Liver (tissue), 9 donors: Measurements from ENCODE around the gene LURAP1L. TPM values are rescaled to one million over a fixed set of nuclear protein-coding genes. Genes with fewer than 3 reads are reported as not detected.

Experiments
- DNase-seq: peaks from one replicate; pipeline ENCODE4 v3.0.0-alpha.2; 2017; ENCODE audit warnings: low spot score
- H3K27ac ChIP-seq, 2 donors: one replicate each; pipeline ENCODE4 v1.7.0; 2013; ENCODE audit warnings: inconsistent platforms in 2 of 2, low read length in 2 of 2, control low read depth in 1 of 2, low read depth in 1 of 2, mild to moderate bottlenecking in 1 of 2
- H3K27me3 ChIP-seq, 4 donors: one replicate each; pipeline versions ENCODE4 v1.6.1 to v1.7.0; 2013; ENCODE audit warnings: low read length in 3 of 4, inconsistent platforms in 1 of 4, mild to moderate bottlenecking in 1 of 4, moderate library complexity in 1 of 4; ENCODE audit not compliant: control insufficient read depth in 4 of 4, insufficient read depth in 4 of 4
- H3K36me3 ChIP-seq, 4 donors: one replicate each; pipeline versions ENCODE4 v1.6.1 to v1.7.0; 2013; ENCODE audit warnings: low read length in 3 of 4, mild to moderate bottlenecking in 3 of 4, low read depth in 1 of 4, moderate library complexity in 1 of 4; ENCODE audit not compliant: control insufficient read depth in 4 of 4, insufficient read depth in 3 of 4
- H3K4me1 ChIP-seq, 4 donors: one replicate each; pipeline versions ENCODE4 v1.6.1 to v1.7.0; 2013; ENCODE audit warnings: low read length in 3 of 4, mild to moderate bottlenecking in 3 of 4, moderate library complexity in 1 of 4; ENCODE audit not compliant: control insufficient read depth in 4 of 4, insufficient read depth in 4 of 4
- H3K4me3 ChIP-seq, 3 donors: one replicate each; pipeline versions ENCODE4 v1.6.1 to v1.7.0; 2013; ENCODE audit warnings: low read length in 3 of 3, control low read depth in 1 of 3, low read depth in 1 of 3, mild to moderate bottlenecking in 1 of 3
- H3K9ac ChIP-seq, 2 donors: one replicate each; pipeline ENCODE4 v1.7.0; 2013; ENCODE audit warnings: low read length in 2 of 2, mild to moderate bottlenecking in 2 of 2, moderate library complexity in 2 of 2, control low read depth in 1 of 2, low read depth in 1 of 2
- H3K9me3 ChIP-seq, 4 donors: one replicate each; pipeline versions ENCODE4 v1.6.1 to v1.7.0; 2013; ENCODE audit warnings: low read length in 3 of 4; ENCODE audit not compliant: control insufficient read depth in 4 of 4
- ATF3 ChIP-seq: IDR thresholded peaks from 2 replicates; pipeline ENCODE4 v1.6.1; 2016; ENCODE audit warnings: antibody characterized with exemption
- CTCF ChIP-seq: fragments of 150-350 bp; IDR thresholded peaks from 2 replicates; pipeline ENCODE4 v1.5.1; 2017; ENCODE audit warnings: improper control_type of control experiment, low read depth, low read length; ENCODE audit not compliant: missing input control
- EGR1 ChIP-seq, 2 donors: IDR thresholded peaks; 2 replicates each; pipeline ENCODE4 v1.6.1; 2016 to 2018; ENCODE audit warnings: antibody characterized with exemption in 2 of 2, low read depth in 2 of 2
- FOXA1 ChIP-seq: IDR thresholded peaks from 2 replicates; pipeline ENCODE4 v1.6.1; 2016; ENCODE audit warnings: antibody characterized with exemption
- FOXA2 ChIP-seq: IDR thresholded peaks from 2 replicates; pipeline ENCODE4 v1.6.1; 2016; ENCODE audit warnings: antibody characterized with exemption
- GABPA ChIP-seq, 2 donors: IDR thresholded peaks in 1 of 2; conservative IDR thresholded peaks in 1 of 2; 2 replicates each; pipeline ENCODE4 v1.6.1; 2016; ENCODE audit warnings: antibody characterized with exemption in 2 of 2, mild to moderate bottlenecking in 1 of 2, moderate library complexity in 1 of 2
- HNF4A ChIP-seq, 2 donors: conservative IDR thresholded peaks; 2 replicates each; pipeline ENCODE4 v1.6.1; 2016; ENCODE audit warnings: antibody characterized with exemption in 2 of 2, mild to moderate bottlenecking in 2 of 2
- HNF4G ChIP-seq: IDR thresholded peaks from 2 replicates; pipeline ENCODE4 v1.6.1; 2016; ENCODE audit warnings: antibody characterized with exemption
- JUND ChIP-seq, 2 donors: IDR thresholded peaks; 2 replicates each; pipeline ENCODE4 v1.6.1; 2016; ENCODE audit warnings: antibody characterized with exemption in 2 of 2
- MAX ChIP-seq: IDR thresholded peaks from 2 replicates; pipeline ENCODE4 v1.6.1; 2016; ENCODE audit warnings: antibody characterized with exemption
- NR2F2 ChIP-seq: IDR thresholded peaks from 2 replicates; pipeline ENCODE4 v1.6.1; 2016; ENCODE audit warnings: antibody characterized with exemption
- RAD21 ChIP-seq, 2 donors: IDR thresholded peaks; 2 replicates each; pipeline ENCODE4 v1.6.1; 2016; ENCODE audit warnings: antibody characterized with exemption in 2 of 2, mild to moderate bottlenecking in 2 of 2
- REST ChIP-seq: IDR thresholded peaks from 2 replicates; pipeline ENCODE4 v1.6.1; 2016; ENCODE audit warnings: antibody characterized with exemption, mild to moderate bottlenecking
- RXRA ChIP-seq, 2 donors: IDR thresholded peaks; 2 replicates each; pipeline ENCODE4 v1.6.1; 2017 to 2018; ENCODE audit warnings: antibody characterized with exemption in 2 of 2, mild to moderate bottlenecking in 1 of 2
- SP1 ChIP-seq: IDR thresholded peaks from 2 replicates; pipeline ENCODE4 v1.6.1; 2018; ENCODE audit warnings: antibody characterized with exemption, mild to moderate bottlenecking
- TAF1 ChIP-seq: conservative IDR thresholded peaks from 2 replicates; pipeline ENCODE4 v1.6.1; 2016; ENCODE audit warnings: antibody characterized with exemption, mild to moderate bottlenecking
- YY1 ChIP-seq: IDR thresholded peaks from 2 replicates; pipeline ENCODE4 v1.6.1; 2016; ENCODE audit warnings: antibody characterized with exemption, mild to moderate bottlenecking
- ZBTB33 ChIP-seq: IDR thresholded peaks from 2 replicates; pipeline ENCODE4 v1.6.1; 2016; ENCODE audit warnings: antibody characterized with exemption
- WGBS: extraction: QIAGEN DNeasy Blood & Tissue Kit; methylation state at CpG from one replicate; pipeline ENCODE4 v1.1.7; 2013; 5-methylcytosine and 5-hydroxymethylcytosine counted together
- polyA plus RNA-seq, 2 donors: library from polyadenylated mRNA; stranded (reverse) in 1 of 2; unstranded in 1 of 2; fragments of 200-250 nt in 1 of 2; fragments of >200 nt in 1 of 2; fragmentation: Nextera tagmentation in 1 of 2; extraction: Ambion mirVana in 1 of 2; gene quantifications; one replicate each; pipeline versions ENCODE4 v1.2.1 to v1.2.3, GENCODE V29; 2013 to 2015
- total RNA-seq, 2 donors: library from RNA; depleted of rRNA; stranded (reverse); fragments of >200 nt; gene quantifications; one replicate each; pipeline ENCODE4 v1.2.3, GENCODE V29; 2014
- donor health status: healthy.
- donor health status: healthy.
- donor health status: healthy.
- donor health status: healthy.
- donor health status: healthy.

The LURAP1L gene
- total and polyA plus RNA-seq, 4 donors, result 4.2 to 18.6 (median 8.9) TPM

- Histone ChIP-seq H3K4me1 (no peaks in the 10 kb centered on the region), H3K27me3 (no peaks in the 10 kb centered on the region), H3K27ac (no peak overlapping the region), H3K9ac (no peak overlapping the region), H3K4me3 (no peak overlapping the region), H3K36me3 (no peaks in the 10 kb centered on the region), H3K9me3 (peaks cover 0 to 1% (median 0%) of the 10 kb centered on the region in 4 donors)
- no peak for DNase-seq
- TF ChIP-seq HNF4A (conservative IDR thresholded peaks at IDR 0.05), result no peak
- no peak for TF ChIP-seq TAF1
- TF ChIP-seq MAX, result no peak
- TF ChIP-seq REST, result no peak
- TF ChIP-seq GABPA (IDR thresholded peaks at IDR 0.05 in 1 of 2, conservative IDR thresholded peaks at IDR 0.05 in 1 of 2), result no peak
- no peak for TF ChIP-seq ATF3
- TF ChIP-seq EGR1 (IDR thresholded peaks at IDR 0.05; ENCODE audit: low read depth in 2 of 2), result no peak
- no peak for TF ChIP-seq CTCF
- TF ChIP-seq NR2F2, result no peak
- no peak for TF ChIP-seq RAD21 (IDR thresholded peaks at IDR 0.05)
- no peak for TF ChIP-seq HNF4G
- TF ChIP-seq SP1, result no peak
- no peak for TF ChIP-seq FOXA2
- no peak for TF ChIP-seq FOXA1
- TF ChIP-seq JUND (IDR thresholded peaks at IDR 0.05), result no peak
- no peak for TF ChIP-seq RXRA (IDR thresholded peaks at IDR 0.05)
- no peak for TF ChIP-seq YY1
Observed at GRCh38 chr9:12838546-12838945, 63.7 kb downstream of the LURAP1L start.

GRCh38 chr9:12843735-12844134, 68.9 kb downstream of the LURAP1L start:
- WGBS, result 92% methylated on average over 4 of the region's 4 CpGs
- no peak overlapping the region for H3K4me3 ChIP-seq
- H3K27ac ChIP-seq, result no peak overlapping the region
- no peak overlapping the region for H3K9ac ChIP-seq
- H3K36me3 ChIP-seq, result no peaks in the 10 kb centered on the region
- no peaks in the 10 kb centered on the region for H3K9me3 ChIP-seq
- no peaks in the 10 kb centered on the region for H3K4me1 ChIP-seq
- no peaks in the 10 kb centered on the region for H3K27me3 ChIP-seq
- no peak for DNase-seq
- no peak for TF ChIP-seq GABPA (IDR thresholded peaks at IDR 0.05 in 1 of 2, conservative IDR thresholded peaks at IDR 0.05 in 1 of 2)
- TF ChIP-seq FOXA1, result no peak
- no peak for TF ChIP-seq CTCF
- no peak for TF ChIP-seq ZBTB33
- TF ChIP-seq EGR1 (IDR thresholded peaks at IDR 0.05; ENCODE audit: low read depth in 2 of 2), result no peak
- no peak for TF ChIP-seq RXRA (IDR thresholded peaks at IDR 0.05)
- TF ChIP-seq NR2F2, result no peak
- TF ChIP-seq HNF4A (conservative IDR thresholded peaks at IDR 0.05), result no peak
- no peak for TF ChIP-seq ATF3
- no peak for TF ChIP-seq HNF4G
- no peak for TF ChIP-seq RAD21 (IDR thresholded peaks at IDR 0.05)
- TF ChIP-seq YY1, result no peak
